Keratinocyte (primary cell): ENCODE measurements around the gene DGLUCY. TPM values are rescaled to one million over a fixed set of nuclear protein-coding genes. Genes with fewer than 3 reads are reported as not detected.

Experiments used
- DNase-seq: peaks from one replicate; pipeline ENCODE4 v3.0.0-alpha.2; 2011; ENCODE audit warnings: low read depth, missing footprints, low spot score
- FAIRE-seq: peaks from 2 replicates; lab custom pipeline; 2011; peaks lifted over from hg19 to GRCh38; lab: Jason Lieb, UNC
- H2AFZ ChIP-seq: 2 replicates; pipeline ENCODE4 v1.6.0; 2012; ENCODE audit warnings: low read length, control low read depth, inconsistent platforms; ENCODE audit not compliant: control insufficient read depth
- H3K27ac ChIP-seq: 2 replicates; pipeline ENCODE4 v1.5.1; 2011; ENCODE audit warnings: low read length; ENCODE audit not compliant: control insufficient read depth, insufficient read depth
- H3K27me3 ChIP-seq: 3 replicates; pipeline ENCODE4 v1.6.0; 2011; ENCODE audit warnings: low read length; ENCODE audit not compliant: control insufficient read depth, insufficient read depth; ENCODE audit errors: extremely low read depth
- H3K36me3 ChIP-seq, 2 experiments: 2 replicates in 1 of 2; 3 replicates in 1 of 2; pipeline ENCODE4 v1.5.1; 2011; ENCODE audit warnings: low read length in 2 of 2, mild to moderate bottlenecking in 1 of 2; ENCODE audit not compliant: control insufficient read depth in 2 of 2, insufficient read depth in 2 of 2; ENCODE audit errors: extremely low read depth in 1 of 2
- H3K4me1 ChIP-seq: 3 replicates; pipeline ENCODE4 v1.5.1; 2011; ENCODE audit warnings: low read length; ENCODE audit not compliant: control insufficient read depth, insufficient read depth; ENCODE audit errors: extremely low read depth
- H3K4me2 ChIP-seq: 3 replicates; pipeline ENCODE4 v1.6.0; 2011; ENCODE audit warnings: low read depth, low read length; ENCODE audit not compliant: control insufficient read depth, insufficient read depth; ENCODE audit errors: extremely low read depth
- H3K4me3 ChIP-seq, 3 experiments: fragments of 200-600 bp in 1 of 3; sonication (generic) in 1 of 3; 2 replicates in 2 of 3; 3 replicates in 1 of 3; pipeline ENCODE4 v1.5.1; 2011 to 2016; ENCODE audit warnings: low read length in 3 of 3, mild to moderate bottlenecking in 3 of 3, control low read depth in 2 of 3, inconsistent platforms in 1 of 3, low read depth in 1 of 3, mixed read lengths in 1 of 3, mixed run types in 1 of 3, moderate library complexity in 1 of 3; ENCODE audit not compliant: control insufficient read depth in 2 of 3, insufficient read depth in 2 of 3; ENCODE audit errors: extremely low read depth in 1 of 3
- H3K79me2 ChIP-seq: 2 replicates; pipeline ENCODE4 v1.6.0; 2012; ENCODE audit warnings: low read length; ENCODE audit not compliant: control insufficient read depth, insufficient read depth
- H3K9ac ChIP-seq: 3 replicates; pipeline ENCODE4 v1.6.0; 2011; ENCODE audit warnings: low read length; ENCODE audit not compliant: control insufficient read depth, insufficient read depth; ENCODE audit errors: extremely low read depth
- H3K9me1 ChIP-seq: 3 replicates; pipeline ENCODE4 v1.6.0; 2011; ENCODE audit warnings: low read length; ENCODE audit not compliant: control insufficient read depth, insufficient read depth; ENCODE audit errors: extremely low read depth
- H3K9me3 ChIP-seq: 2 replicates; pipeline ENCODE4 v1.5.1; 2012; ENCODE audit warnings: low read depth, low read length; ENCODE audit not compliant: control insufficient read depth
- H4K20me1 ChIP-seq: 3 replicates; pipeline ENCODE4 v1.6.0; 2011; ENCODE audit warnings: low read length; ENCODE audit not compliant: control insufficient read depth, insufficient read depth; ENCODE audit errors: extremely low read depth
- EZH2 ChIP-seq: IDR thresholded peaks from one replicate; pipeline ENCODE4 v1.6.1; 2012; ENCODE audit warnings: inconsistent platforms, mild to moderate bottlenecking, low read length, moderate library complexity
- dilution Hi-C: fragments of 300-500 bp; cut with MboI; formaldehyde crosslinking; loops from one replicate; pipeline ENCODE4 v1.7.0; 2020; ENCODE audit warnings: low sequenced_read_pairs; ENCODE audit not compliant: extremely low pct_ligation_motif_present
- polyA plus RNA-seq, 5 experiments: library from polyadenylated mRNA; depleted of rRNA in 3 of 5; stranded (reverse) in 3 of 5; stranded (forward) in 1 of 5; unstranded in 1 of 5; fragments of >200 nt; gene quantifications; 1 replicate in 1 of 5; 2 replicates in 3 of 5; 3 replicates in 1 of 5; pipeline versions ENCODE4 v1.2.1 to v1.2.3, GENCODE V29; 2011 to 2012; ENCODE audit warnings: missing spikeins in 2 of 5, low read depth in 1 of 5, low replicate concordance in 1 of 5
- TF ChIP-seq, protein P1 (sequence below), 3 experiments: IDR thresholded peaks in 1 of 3; conservative IDR thresholded peaks in 1 of 3; optimal IDR thresholded peaks in 1 of 3; 2 replicates in 2 of 3; 3 replicates in 1 of 3; pipeline versions ENCODE3 to v1.5.1; 2011; ENCODE audit warnings: low read length in 3 of 3, mild to moderate bottlenecking in 3 of 3, moderate library complexity in 2 of 3, control low read depth in 1 of 3, inconsistent platforms in 1 of 3; ENCODE audit not compliant: insufficient read depth in 2 of 3; ENCODE audit errors: extremely low read depth in 1 of 3

DGLUCY gene
- polyA plus RNA-seq, 1 donor (not counting 4 experiments of a cell fraction or from before 2014, with no cell fraction given): 19.4 TPM

DNA sequence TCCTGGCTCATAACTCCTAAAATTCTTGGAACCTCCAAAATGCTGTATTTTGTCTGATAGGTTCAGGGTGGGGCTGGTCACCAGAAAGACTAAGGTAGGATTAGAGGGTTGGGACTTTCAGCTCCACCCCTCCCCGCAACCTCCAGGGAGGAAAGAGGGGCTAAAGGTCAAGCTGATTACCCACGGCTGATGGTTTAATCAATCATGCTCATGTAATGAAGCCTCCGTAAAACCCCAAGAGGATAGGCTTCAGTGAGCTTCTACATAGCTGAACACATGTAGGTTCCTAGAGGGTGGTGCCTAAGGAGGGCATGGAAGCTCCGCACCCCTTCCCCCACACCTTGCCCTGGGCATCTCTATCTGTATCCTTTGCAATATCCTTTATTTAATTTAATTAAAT lies 60.0 kb downstream of the DGLUCY start:
- H3K9me1 ChIP-seq: no peaks in the 10 kb centered on the region
- FAIRE-seq: no peak
- H2AFZ ChIP-seq: no peak overlapping the region
- no peak overlapping the region for H3K27ac ChIP-seq
- no peaks in the 10 kb centered on the region for H4K20me1 ChIP-seq
- H3K9ac ChIP-seq: no peak overlapping the region
- no peak for DNase-seq
- no peak for TF ChIP-seq EZH2
- TF ChIP-seq, protein P1, sequence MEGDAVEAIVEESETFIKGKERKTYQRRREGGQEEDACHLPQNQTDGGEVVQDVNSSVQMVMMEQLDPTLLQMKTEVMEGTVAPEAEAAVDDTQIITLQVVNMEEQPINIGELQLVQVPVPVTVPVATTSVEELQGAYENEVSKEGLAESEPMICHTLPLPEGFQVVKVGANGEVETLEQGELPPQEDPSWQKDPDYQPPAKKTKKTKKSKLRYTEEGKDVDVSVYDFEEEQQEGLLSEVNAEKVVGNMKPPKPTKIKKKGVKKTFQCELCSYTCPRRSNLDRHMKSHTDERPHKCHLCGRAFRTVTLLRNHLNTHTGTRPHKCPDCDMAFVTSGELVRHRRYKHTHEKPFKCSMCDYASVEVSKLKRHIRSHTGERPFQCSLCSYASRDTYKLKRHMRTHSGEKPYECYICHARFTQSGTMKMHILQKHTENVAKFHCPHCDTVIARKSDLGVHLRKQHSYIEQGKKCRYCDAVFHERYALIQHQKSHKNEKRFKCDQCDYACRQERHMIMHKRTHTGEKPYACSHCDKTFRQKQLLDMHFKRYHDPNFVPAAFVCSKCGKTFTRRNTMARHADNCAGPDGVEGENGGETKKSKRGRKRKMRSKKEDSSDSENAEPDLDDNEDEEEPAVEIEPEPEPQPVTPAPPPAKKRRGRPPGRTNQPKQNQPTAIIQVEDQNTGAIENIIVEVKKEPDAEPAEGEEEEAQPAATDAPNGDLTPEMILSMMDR (optimal IDR thresholded peaks at IDR 0.05 in 1 of 3, IDR thresholded peaks at IDR 0.05 in 1 of 3, conservative IDR thresholded peaks at IDR 0.05 in 1 of 3; ENCODE audit: extremely low read depth in 1 of 3, insufficient read depth in 2 of 3, low read length in 3 of 3): no peak
- H3K4me1 ChIP-seq: peaks cover 2% of the 10 kb centered on the region
- H3K9me3 ChIP-seq: no peaks in the 10 kb centered on the region
- peaks cover 0 to 1% of the 10 kb centered on the region in 2 experiments for H3K36me3 ChIP-seq
- H3K27me3 ChIP-seq: no peaks in the 10 kb centered on the region
- H3K4me2 ChIP-seq: no peak overlapping the region
- no peaks in the 10 kb centered on the region for H3K79me2 ChIP-seq
- no peak overlapping the region for H3K4me3 ChIP-seq
- dilution Hi-C loops: loop anchor here (25.0 kb wide), 1 partner anchor 113 kb away; no protein-coding TSS in a partner anchor

- no peak for DNase-seq
- Histone ChIP-seq H3K9ac (no peak overlapping the region), H3K4me1 (peaks cover 2% of the 10 kb centered on the region), H3K27me3 (no peaks in the 10 kb centered on the region), H3K27ac (no peak overlapping the region), H3K4me3 (no peak overlapping the region), H3K4me2 (no peak overlapping the region), H3K79me2 (no peaks in the 10 kb centered on the region), H3K9me3 (no peaks in the 10 kb centered on the region), H2AFZ (no peak overlapping the region), H4K20me1 (no peaks in the 10 kb centered on the region), H3K36me3 (no peaks in the 10 kb centered on the region), H3K9me1 (no peaks in the 10 kb centered on the region)
- dilution Hi-C loops: no loop called here
- TF ChIP-seq, protein P1 (optimal IDR thresholded peaks at IDR 0.05 in 1 of 3, IDR thresholded peaks at IDR 0.05 in 1 of 3, conservative IDR thresholded peaks at IDR 0.05 in 1 of 3; ENCODE audit: extremely low read depth in 1 of 3, insufficient read depth in 2 of 3, low read length in 3 of 3): no peak
- TF ChIP-seq EZH2: no peak
- FAIRE-seq: no peak
Measured at GRCh38 chr14:91175291-91176201, 61.7 kb downstream of the DGLUCY start.
